OCI-LY7 (cell line): Measurements from ENCODE around the gene CCDC12. TPM values are rescaled to one million over a fixed set of nuclear protein-coding genes. Genes with fewer than 3 reads are reported as not detected.
A peak's percentile ranks its signal among the peaks of the same experiment; 100 is the strongest.

Experiments
- BruUV-seq: library from RNA; stranded (reverse); fragments of 400-500 nt; replicated peaks from 2 replicates; lab custom pipeline; 2021; lab: Mats Ljungman, UMichigan
- CTCF ChIA-PET: fragments of 300-600 bp; sonication (Branson Sonifier 250); formaldehyde crosslinking; loops from one replicate; lab custom pipeline; 2022; ENCODE audit warnings: antibody characterized with exemption; ENCODE audit not compliant: unreplicated experiment; lab: Charles Lee
- POLR2A ChIA-PET: fragments of 300-600 bp; sonication (Branson Sonifier 250); formaldehyde crosslinking; loops from one replicate; lab custom pipeline; 2022; ENCODE audit warnings: antibody characterized with exemption; lab: Charles Lee
- DNase-seq: peaks from one replicate; pipeline ENCODE4 v3.0.0-alpha.2; 2015; ENCODE audit warnings: low spot score
- H2AFZ ChIP-seq: fragments of 200-600 bp; sonication (generic), shearing (Covaris generic); 2 replicates; pipeline ENCODE4 v1.6.1; 2014; ENCODE audit warnings: mild to moderate bottlenecking, antibody characterized with exemption, low read length, moderate library complexity
- H3K27ac ChIP-seq: fragments of 200-600 bp; sonication (generic); 2 replicates; pipeline ENCODE4 v1.5.1; 2014; ENCODE audit warnings: mixed run types, low read depth, mild to moderate bottlenecking, moderate library complexity, low read length, inconsistent platforms; ENCODE audit not compliant: poor library complexity, severe bottlenecking
- H3K36me3 ChIP-seq: fragments of 200-600 bp; sonication (generic); 2 replicates; pipeline ENCODE4 v1.6.1; 2014; ENCODE audit warnings: mild to moderate bottlenecking, antibody characterized with exemption, low read length, moderate library complexity, mixed read lengths; ENCODE audit not compliant: insufficient read depth
- H3K4me1 ChIP-seq: fragments of 200-600 bp; sonication (generic); 2 replicates; pipeline ENCODE4 v1.5.1; 2014; ENCODE audit warnings: mild to moderate bottlenecking, low read length; ENCODE audit not compliant: insufficient read depth, poor library complexity, severe bottlenecking
- H3K4me2 ChIP-seq: fragments of 200-600 bp; sonication (generic); 2 replicates; pipeline ENCODE4 v1.6.1; 2014; ENCODE audit warnings: mild to moderate bottlenecking, low read length
- H3K4me3 ChIP-seq: fragments of 200-600 bp; sonication (generic); 2 replicates; pipeline ENCODE4 v1.5.1; 2014; ENCODE audit warnings: mild to moderate bottlenecking, low read depth, low read length; ENCODE audit not compliant: poor library complexity, severe bottlenecking
- H3K79me2 ChIP-seq: fragments of 200-600 bp; sonication (generic); 2 replicates; pipeline ENCODE4 v1.6.1; 2016; ENCODE audit warnings: low read depth, mild to moderate bottlenecking, low read length, moderate library complexity, mixed read lengths; ENCODE audit not compliant: insufficient read depth
- H3K9me2 ChIP-seq: fragments of 200-600 bp; sonication (generic); 2 replicates; pipeline ENCODE4 v1.6.1; 2016; ENCODE audit warnings: mild to moderate bottlenecking, low read length, mixed read lengths; ENCODE audit not compliant: insufficient read depth
- H3K9me3 ChIP-seq: fragments of 200-600 bp; sonication (generic); 2 replicates; pipeline ENCODE4 v1.6.1; 2014; ENCODE audit warnings: mild to moderate bottlenecking, mixed run types, low read length, mixed read lengths
- H4K20me1 ChIP-seq: fragments of 200-600 bp; sonication (generic); 2 replicates; pipeline ENCODE4 v1.6.1; 2014; ENCODE audit warnings: mild to moderate bottlenecking, antibody characterized with exemption, low read length, moderate library complexity, mixed read lengths; ENCODE audit not compliant: insufficient read depth
- CTCF ChIP-seq: fragments of 200-600 bp; sonication (generic); conservative IDR thresholded peaks from 2 replicates; pipeline ENCODE4 v1.5.1; 2014; ENCODE audit warnings: mild to moderate bottlenecking, antibody characterized with exemption, low read length, moderate library complexity, mixed read lengths
- EZH2phosphoT487 ChIP-seq: fragments of 200-600 bp; sonication (generic); IDR thresholded peaks from 2 replicates; pipeline ENCODE4 v1.6.1; 2018; ENCODE audit warnings: low read depth, borderline replicate concordance, mild to moderate bottlenecking, mixed run types, antibody characterized with exemption, low read length, moderate library complexity, mixed read lengths
- intact Hi-C: fragments of 100-400 bp; cut with micrococcal nuclease; formaldehyde crosslinking; loops from one replicate; pipeline ENCODE4 v1.10.0; 2022; ENCODE audit not compliant: unreplicated experiment
- total RNA-seq, 2 experiments: library from RNA; depleted of rRNA in 1 of 2; stranded (reverse); fragments of >200 nt in 1 of 2; shearing (Covaris generic) in 1 of 2; gene quantifications; 2 replicates each; pipeline ENCODE4 v1.2.3, GENCODE V29; 2014 to 2022

Gene CCDC12
- total RNA-seq, 2 experiments from 2014 or later: 74.9 to 116 TPM

- Histone ChIP-seq H3K4me1 (peaks cover 26% of the 10 kb centered on the region), H3K36me3 (peaks cover 86% of the 10 kb centered on the region), H3K9me3 (no peaks in the 10 kb centered on the region), H2AFZ (no peak overlapping the region), H3K27ac (peak overlapping the region; percentile 61), H3K4me2 (no peak overlapping the region), H3K79me2 (peaks cover 11% of the 10 kb centered on the region; the same call in 1 of the 2 replicates), H4K20me1 (peaks cover 6% of the 10 kb centered on the region; the same call in 1 of the 2 replicates), H3K4me3 (no peak overlapping the region), H3K9me2 (no peaks in the 10 kb centered on the region)
- no peak for DNase-seq
- ChIA-PET POLR2A (interaction anchor here (0.6 to 1.7 kb wide), 3 partner anchors 29 to 57 kb away, joined by 4 to 6 read pairs (median 5); no protein-coding TSS in a partner anchor), CTCF (no interaction called here)
- intact Hi-C loops: loop anchor here (5.0 to 10.0 kb wide), 2 partner anchors 313 to 364 kb away; partner anchors contain the start of genes PTPN23 and TMIE
- TF ChIP-seq EZH2phosphoT487 (no peak), CTCF (no peak)
- BruUV-seq: no TSS peak
Observed at GRCh38 chr3:47018269-47018611, 41.7 kb upstream of the CCDC12 start.

GRCh38 chr3:47017504-47018268 lies 41.1 kb upstream of the CCDC12 start:
- peak overlapping the region; percentile 39 for H3K4me2 ChIP-seq
- intact Hi-C loops: loop anchor here (5.0 to 10.0 kb wide), 2 partner anchors 313 to 365 kb away; partner anchors contain the start of genes PTPN23 and TMIE
- peaks cover 83% of the 10 kb centered on the region for H3K36me3 ChIP-seq
- H3K9me2 ChIP-seq: no peaks in the 10 kb centered on the region
- no peak for DNase-seq
- POLR2A ChIA-PET: interaction anchor here (0.6 to 1.7 kb wide), 4 partner anchors 10 to 58 kb away, joined by 4 to 6 read pairs (median 4); no protein-coding TSS in a partner anchor
- no peak overlapping the region for H2AFZ ChIP-seq
- TF ChIP-seq CTCF: no peak
- TF ChIP-seq EZH2phosphoT487: no peak
- H3K4me3 ChIP-seq: no peak overlapping the region
- CTCF ChIA-PET: no interaction called here
- H3K79me2 ChIP-seq: 0 out of 2 replicates have a peak, but pooled peaks cover 9% of the 10 kb centered on the region
- BruUV-seq: no TSS peak
- peaks cover 6% of the 10 kb centered on the region; the same call in 1 of the 2 replicates for H4K20me1 ChIP-seq
- peaks cover 26% of the 10 kb centered on the region for H3K4me1 ChIP-seq
- H3K9me3 ChIP-seq: no peaks in the 10 kb centered on the region
- H3K27ac ChIP-seq: peak overlapping the region; percentile 61
